NCI-H345 treated with DMSO at 0.1 percent for 48 hours (cell line): ENCODE results near the gene RPGRIP1L.

Source experiments
- DNase-seq: peaks from one replicate; lab custom pipeline; 2025; ENCODE audit not compliant: unreplicated experiment; lab: John Stamatoyannopoulos, UW

RPGRIP1L gene

GRCh38 chr16:53664724-53665345 is 38.8 kb downstream of the RPGRIP1L start:
- DNase-seq, result no peak

- DNase-seq, result no peak
Observed at GRCh38 chr16:53662072-53662471, 41.6 kb downstream of the RPGRIP1L start.

DNA sequence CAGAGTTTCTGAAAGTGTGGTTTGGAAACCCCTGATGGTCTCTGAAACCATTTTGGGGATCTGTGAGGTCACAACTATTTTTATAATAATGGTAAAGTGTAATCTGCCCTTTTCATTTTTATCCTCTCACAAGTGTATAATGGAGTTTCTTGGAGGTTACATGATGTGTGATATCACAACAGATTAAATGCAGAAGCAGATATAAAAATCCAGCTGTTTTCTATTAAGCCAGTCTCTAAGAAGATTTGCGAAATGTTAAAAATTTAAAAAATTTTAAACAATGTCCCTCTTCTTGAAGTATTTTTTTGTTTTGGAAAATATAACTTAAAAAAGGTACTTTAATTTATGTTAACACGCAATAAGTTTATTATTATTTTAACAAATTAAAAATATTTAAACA is 48.7 kb downstream of the RPGRIP1L start:
- no peak for DNase-seq

- DNase-seq, result no peak
Observed at GRCh38 chr16:53651357-53651756, 52.3 kb downstream of the RPGRIP1L start.

- DNase-seq, result no peak
Observed at GRCh38 chr16:53646506-53646905, 57.2 kb downstream of the RPGRIP1L start.

- DNase-seq, result no peak
Observed at GRCh38 chr16:53643474-53643873, 60.2 kb downstream of the RPGRIP1L start.

- no peak for DNase-seq
Observed at GRCh38 chr16:53642094-53642493, 61.6 kb downstream of the RPGRIP1L start.

DNA sequence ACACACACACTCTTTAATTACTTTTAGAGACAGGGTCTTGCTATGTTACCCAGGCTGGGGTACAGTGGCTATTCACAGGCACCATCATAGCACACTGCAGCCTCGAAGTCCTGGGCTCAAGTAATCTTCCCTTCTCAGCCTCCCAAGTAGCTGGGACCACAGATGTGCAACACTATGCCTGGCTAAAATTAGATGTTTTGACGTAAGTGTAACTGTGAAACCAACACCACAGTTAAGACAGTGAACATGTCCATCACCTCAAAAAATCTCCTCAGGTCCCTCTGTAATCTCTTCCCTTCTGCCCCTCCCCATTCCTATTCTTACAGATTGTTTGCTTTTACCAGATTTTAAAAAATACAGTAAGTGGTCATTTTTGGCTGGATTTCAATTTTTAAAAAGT is 66.7 kb downstream of the RPGRIP1L start:
- no peak for DNase-seq

DNA sequence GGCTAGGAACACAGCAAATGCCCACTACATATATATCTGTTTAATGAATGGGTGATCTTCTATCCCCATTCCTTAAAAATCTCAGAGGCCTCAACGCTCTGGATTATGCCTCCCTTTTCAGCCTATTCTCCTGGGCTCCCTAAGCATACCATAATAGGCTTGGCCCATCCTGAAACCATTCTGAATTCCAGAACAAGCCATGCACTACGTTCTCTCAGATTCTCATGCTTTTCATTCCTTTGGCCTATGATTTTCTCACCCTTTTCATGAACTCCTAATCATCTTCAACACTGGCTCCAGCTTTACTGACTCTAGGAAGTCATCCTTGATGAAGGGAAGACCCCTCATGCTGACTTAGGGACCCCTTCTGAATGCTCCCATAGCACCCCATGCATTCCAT is 71.1 kb downstream of the RPGRIP1L start:
- no peak for DNase-seq

DNA sequence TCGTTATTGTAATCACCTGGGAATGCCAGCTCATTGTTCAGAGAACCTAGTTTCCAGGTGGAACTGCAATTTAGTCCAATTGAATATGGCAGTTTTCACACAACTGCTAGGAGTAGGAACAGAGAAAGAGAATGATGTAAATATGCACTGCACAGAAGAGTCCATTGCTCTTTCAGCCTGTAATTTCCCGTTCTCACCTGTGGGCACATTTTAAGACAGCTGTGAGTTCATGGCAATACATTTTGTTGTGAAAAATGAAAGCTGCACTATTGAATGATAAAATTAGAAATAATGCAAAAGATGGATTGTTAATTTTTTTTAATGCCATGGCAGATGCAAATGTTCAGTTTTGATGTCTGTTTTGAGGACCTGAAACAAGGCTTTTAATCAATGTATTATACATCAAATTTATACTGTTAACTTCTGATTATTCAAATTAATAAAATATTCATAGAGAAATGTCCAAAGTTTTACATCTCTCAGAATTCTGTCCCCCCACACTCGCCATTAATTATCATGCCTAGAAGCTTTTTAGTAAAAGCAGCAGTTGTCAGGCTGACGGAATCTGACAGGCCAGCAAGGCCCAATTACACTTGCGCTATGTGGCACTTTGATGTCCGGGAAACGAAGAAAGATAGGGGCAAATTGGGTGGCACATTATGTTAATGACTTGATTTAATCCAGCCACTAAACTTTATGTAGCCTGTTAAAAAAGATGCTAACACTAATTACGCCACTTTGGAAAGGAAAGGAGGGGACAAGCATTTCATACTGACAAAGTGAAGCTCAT is 72.2 kb downstream of the RPGRIP1L start:
- DNase-seq, result no peak

GRCh38 chr16:53629607-53630312 is 73.9 kb downstream of the RPGRIP1L start:
- no peak for DNase-seq

DNA sequence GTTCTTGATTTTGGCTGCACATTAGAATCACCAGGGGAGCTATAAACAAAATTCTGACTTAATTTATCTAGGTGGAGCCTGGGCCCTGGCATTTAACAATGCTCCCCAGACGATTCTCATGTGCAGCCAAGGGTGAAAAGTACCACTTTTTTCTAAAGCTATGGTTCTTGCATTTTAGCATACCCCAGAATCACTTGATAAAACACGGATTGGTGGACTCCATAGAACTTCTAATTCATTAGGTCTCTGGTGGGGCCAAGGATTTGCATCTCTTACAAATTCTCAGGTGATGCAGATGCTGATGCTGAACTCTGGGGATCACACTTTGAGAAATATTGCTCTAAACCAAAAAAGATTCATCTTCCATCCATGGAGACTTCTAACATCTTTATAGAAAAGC is 74.5 kb downstream of the RPGRIP1L start:
- DNase-seq, result no peak

GRCh38 chr16:53626811-53627210 is 76.8 kb downstream of the RPGRIP1L start:
- no peak for DNase-seq

- DNase-seq, result no peak
Observed at GRCh38 chr16:53626161-53626560, 77.5 kb downstream of the RPGRIP1L start.

- no peak for DNase-seq
Observed at GRCh38 chr16:53625221-53625620, 78.4 kb downstream of the RPGRIP1L start.

GRCh38 chr16:53622315-53622714 is 81.3 kb downstream of the RPGRIP1L start:
- no peak for DNase-seq

- DNase-seq, result no peak
Observed at GRCh38 chr16:53620476-53620875, 83.2 kb downstream of the RPGRIP1L start.

DNA sequence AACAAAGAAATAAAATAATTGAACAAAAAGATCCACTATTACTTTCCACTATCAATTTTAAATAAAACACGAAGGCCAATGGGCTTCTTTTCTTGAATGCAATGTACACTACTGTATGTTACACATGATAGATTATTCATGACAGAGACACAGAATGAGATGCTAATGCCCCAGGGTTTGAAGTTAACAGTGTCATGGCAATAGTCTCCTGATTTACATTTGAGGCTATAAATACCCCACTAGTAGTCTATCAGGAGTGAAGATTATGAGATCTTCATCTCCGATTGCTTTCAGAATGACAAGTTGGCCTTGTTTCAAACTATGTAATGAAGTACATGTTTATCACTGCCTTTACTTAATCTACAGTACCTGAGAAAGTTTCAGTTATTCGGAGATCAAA is 84.4 kb downstream of the RPGRIP1L start:
- no peak for DNase-seq

DNA sequence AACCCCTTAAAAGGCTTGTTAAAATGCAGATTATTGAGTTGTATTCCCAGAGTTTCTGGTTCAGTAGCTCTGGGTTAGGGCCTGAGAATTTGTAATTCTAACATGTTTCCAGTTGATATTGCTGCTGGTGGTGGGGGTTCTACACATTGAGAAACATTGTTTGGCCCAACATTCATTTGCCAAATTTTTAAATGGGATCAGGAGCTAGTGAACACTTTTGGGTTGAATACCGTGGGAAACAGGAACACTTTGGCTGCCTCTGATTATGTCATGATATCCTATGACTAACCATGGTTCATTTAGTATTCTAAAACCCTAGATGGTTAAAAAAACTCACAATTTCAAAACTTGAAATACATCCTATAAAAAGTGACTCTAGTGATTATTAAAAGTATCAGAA is 89.3 kb downstream of the RPGRIP1L start:
- DNase-seq, result no peak

DNA sequence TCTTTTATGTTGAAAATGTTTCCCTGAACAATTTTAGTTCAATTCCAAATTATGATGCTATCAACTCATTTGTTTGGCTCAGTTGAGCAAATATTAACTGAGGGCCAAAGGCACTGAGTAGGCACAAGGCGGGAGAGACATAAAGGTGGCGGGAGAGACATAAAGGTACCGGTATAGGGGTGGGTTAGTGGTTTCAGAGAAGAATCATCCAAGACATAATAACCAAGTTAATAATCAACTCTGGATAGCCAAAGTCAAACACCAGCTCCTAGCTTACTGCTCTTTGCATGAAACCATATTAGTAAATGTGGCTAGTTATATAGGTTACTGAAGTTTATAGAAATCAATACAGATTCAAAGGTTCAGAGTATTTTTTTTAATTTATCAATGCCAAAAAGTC is 91.7 kb downstream of the RPGRIP1L start:
- DNase-seq, result no peak

DNA sequence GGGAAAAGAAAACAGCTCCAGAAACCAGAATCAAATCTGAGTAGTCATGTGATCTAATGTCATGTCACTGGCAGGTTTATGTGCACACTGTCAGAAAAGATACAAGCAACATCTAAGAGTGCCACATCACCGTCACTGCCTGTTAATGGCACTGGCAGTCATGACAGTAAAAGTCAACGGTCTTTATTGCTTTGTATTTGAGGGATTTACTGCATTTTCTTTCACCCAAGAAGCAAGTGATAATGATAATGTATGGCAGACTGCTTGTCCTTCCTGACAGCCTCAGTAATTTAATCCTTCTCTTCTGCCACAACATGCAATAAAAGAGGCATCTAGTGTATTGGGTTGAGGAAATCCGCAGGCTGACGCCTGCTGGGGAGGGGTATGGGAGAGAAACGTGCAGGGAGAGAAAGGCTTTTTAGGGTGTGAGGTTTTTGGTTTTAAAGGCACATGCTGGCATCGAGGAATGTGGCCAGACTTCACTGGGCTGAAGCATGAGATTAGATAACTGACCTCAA is 92.4 kb downstream of the RPGRIP1L start:
- DNase-seq, result no peak

- DNase-seq, result no peak
Observed at GRCh38 chr16:53609536-53609935, 94.1 kb downstream of the RPGRIP1L start.
